ENCODE measurements around the gene C11orf58.

The C11orf58 gene

DNA sequence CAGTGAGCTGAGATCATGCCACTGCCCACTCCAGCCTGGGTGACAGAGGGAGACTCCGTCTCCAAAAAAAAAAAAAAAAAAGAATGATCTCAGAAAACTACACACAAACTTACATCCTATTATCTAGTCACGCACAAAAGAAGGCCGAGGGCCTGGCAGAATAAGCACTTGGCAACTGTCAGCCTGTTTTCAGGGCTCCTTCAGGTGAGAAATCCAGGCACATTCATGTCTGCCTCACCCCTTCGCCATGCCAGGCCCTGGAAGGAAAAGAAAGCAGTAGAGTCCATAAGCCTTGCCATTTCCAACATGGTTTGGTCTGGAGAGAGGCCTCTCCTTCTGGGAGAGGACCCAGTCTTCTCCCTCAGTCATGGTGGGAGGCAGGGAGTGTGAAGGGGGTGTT, 30.9 kb downstream of the C11orf58 start:
- DNase-seq (ENCODE audit: low spot score), result no peak

DNA sequence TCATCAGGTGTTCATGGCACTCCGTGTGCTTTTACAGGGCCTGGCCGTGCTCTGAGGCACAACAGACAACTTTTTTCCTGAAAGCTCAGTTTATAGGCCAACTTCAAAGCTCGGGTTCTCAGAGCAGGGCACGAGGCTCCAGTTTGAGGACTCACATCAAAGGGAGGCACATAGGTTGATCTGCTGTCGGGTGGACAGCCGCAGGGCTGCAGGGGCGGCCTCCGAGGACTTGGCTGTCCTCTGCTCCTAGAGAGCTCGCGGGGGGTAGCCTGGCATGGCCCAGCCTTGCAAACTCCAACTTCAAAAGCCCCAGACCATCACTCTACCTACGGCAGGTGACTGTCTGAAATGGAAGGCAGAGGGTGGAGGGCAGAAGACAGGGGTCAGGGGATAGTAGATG, 31.6 kb downstream of the C11orf58 start:
- no peak for DNase-seq (ENCODE audit: low spot score)

DNA sequence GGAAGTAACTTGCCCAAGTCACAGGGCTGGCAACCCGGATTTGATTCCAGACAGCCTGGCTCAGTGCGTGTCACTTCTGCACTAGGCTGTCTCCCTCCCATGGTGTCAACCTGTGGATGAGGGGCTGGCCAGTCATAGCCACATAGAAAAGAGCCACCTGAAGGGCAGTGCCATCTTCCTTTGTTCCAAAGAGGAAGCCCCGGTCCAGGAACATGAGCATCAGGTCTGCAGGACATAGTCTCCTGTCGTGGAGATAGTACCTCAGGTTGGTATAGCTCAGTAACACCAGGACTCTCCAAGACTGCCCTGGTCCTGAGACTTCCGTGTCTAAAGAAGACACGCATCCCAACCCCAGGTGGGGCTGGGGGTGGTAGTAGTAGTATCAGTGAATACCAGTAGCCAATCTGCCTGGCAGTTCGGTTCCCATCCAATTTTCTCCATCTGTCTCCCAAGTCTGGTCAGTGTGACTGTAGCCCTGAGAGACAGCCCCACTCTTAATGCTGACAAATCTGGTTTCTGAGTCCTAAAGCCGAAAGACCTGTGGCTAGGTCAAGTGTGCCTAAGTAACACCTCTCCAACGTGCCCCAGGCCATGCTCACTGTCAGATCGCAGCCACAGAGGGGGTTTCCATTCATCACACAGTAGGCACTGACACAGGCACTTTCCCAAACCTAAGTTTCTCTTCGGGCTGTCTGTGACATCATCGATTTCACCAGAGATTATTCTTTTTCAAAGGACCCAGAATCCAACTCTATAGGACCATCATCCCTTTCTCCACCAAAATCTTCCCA, 33.1 kb downstream of the C11orf58 start:
- no peak for DNase-seq (ENCODE audit: low spot score)

DNA sequence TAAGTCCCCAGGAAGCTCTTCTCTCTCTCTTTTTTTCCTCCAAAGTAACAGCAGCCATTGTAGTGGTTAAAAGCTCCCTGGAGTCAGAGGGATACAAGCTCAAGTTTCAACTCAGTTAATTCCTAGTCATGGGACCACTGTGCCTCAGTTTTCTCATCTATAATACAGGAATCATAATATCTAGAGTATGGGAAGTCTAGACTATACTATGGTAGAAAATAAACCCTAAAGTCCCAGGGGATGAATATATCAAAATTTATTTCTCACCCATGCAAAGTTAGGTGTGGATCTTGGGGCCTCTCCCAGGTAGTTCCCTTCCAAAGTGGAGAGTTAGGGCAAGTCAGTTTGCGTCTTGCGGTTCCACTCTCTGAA, 33.7 kb downstream of the C11orf58 start:
- DNase-seq (ENCODE audit: low spot score), result no peak

DNA sequence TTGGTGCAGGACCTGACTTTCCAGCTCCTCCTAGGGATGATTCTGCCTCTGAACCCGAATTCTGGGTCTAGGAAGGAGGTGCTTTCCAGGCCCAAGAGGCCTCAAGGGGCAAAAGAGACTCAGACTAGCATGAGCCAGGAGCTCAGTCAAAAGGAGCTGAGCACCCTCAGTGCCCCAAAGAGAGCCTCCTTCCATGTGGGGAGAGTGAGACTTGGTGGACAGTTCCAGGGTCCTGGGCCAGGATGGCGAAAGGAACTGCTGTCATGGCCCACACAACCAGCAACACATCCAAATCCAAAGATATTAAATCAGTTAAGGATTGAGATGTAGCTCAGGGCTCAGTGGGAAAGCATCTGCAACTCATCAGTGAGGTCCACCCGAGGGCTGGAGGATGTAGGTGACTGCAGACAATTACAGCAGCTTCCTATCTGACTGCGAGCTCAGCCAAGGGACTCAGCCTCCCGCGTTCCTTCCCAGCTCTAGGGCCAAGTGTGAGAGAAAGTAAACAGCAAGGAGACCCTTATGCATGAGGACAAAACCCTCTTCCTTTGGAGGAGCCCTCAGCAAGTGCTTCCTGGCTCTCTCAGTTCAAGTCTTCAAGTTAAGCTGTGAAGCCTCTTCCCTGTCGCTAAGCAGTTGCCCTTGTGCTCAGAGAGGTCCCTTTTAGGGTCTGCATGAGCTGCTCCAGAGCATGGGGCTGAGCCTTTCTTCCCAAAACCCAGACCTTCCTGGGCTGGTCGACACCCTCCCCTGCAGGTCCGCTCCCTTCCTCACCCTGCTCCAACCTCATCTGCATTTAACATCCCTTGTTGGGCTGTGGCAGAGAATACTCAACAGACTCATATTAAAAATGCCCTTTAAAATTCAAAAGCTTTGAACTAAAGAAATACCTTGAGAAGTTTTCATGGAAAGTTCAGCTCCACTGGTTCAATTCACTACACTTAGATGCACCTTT, 35.8 kb downstream of the C11orf58 start:
- no peak for DNase-seq (ENCODE audit: low spot score)

DNA sequence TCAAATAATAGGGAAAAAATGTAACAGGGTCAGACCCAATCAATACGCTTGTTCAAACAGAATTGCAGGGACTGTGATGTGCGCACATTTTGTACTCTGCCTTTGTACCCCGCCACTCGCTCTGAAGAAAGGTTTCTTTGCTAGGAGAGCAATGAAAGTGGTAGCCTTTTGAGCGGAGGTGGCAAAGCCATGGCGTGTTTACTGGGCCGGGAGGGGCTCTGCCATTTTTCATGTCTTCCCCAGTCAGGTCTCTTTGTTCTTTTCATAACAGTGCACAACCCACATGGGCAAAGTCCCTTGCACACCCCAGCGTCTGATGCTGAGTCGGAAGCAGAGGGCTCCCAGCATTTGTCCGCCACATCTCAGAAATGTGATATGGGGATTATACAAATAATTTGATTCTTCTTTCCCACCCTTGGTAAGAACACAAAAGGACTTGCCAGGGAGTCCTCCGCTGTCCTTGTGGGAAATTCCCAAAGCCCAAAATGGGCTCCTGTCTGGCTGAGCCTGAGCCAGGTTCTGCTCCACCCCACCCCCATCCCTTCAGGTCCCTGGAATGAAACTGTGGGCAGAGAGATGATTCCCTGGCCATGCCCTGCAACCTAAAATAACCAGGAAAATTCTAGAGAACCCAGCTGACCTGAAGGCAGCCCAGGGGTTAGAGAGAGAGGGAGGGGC, 36.6 kb downstream of the C11orf58 start:
- no peak for DNase-seq (ENCODE audit: low spot score)

DNA sequence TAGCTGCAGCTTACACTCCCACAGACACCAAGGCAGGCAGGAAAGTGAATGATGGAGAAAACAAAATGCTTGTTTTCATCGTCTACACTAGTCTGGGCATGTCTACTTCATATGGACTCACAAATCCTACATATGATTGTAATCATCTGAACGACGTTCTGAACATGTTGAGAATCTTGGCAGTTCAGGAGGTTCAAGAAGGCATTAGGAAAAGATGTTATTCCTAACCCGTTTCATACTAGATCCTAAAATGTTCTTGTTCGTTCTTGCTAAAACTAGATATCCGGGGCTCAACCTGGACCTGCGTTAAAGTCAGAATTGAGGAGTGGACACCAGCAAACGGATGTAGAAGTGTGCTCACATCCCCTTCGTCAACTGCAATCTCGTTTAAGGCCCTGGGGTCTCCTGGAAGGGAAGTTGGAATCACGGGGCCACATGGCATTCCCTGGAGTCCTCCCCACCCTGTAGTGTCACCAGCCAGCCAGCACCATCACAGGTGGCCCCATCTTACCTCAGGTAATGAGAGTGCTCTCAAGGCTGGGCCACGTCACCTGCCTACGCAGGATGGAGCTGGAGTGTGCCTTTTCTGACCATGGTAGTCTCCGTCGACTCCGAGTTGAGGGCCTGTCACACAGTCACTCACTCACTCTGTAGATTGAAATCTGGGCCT, 37.3 kb downstream of the C11orf58 start:
- no peak for DNase-seq (ENCODE audit: low spot score)

DNA sequence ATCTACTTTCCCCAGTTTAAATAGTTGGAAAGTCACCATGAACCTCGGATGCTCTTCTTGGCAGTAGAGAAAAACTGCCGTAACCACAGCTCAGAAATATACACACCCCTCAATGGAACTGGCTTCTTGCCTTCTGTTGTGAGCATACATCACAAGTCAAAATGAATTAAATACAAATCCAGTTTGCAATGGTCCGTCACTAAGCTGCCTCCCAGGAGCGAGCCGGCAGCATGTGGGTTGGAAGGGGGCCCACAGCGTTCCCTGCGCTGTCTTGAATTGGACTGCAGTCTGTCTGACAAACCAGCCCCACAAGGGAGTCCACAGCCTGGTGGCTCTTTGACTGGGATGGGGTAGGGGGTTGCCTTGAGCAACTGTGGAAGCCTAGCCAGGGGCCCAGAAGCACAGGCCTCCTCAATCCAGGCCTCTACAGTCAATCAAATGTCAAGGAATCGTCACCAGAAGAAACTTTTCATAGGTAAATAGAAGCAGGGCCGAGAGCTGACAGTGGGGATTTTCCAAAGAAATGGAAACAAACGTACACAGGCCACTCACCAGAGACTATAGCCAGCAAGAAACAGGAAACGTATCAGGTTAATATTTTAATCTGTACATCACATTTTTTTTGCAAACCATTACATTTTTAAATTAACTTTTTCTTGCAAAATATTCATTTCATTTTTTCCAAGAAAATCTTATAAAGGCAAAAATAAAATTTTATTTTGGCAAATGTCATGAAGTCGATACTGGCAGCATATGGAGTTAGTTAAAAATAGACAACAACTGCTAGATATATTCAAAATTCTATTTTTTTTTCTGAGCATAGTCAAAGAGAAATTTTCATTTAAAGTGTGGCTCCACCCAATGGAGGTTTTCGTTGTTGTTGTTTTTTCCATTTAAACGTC, 38.5 kb downstream of the C11orf58 start:
- no peak for DNase-seq (ENCODE audit: low spot score)

DNA sequence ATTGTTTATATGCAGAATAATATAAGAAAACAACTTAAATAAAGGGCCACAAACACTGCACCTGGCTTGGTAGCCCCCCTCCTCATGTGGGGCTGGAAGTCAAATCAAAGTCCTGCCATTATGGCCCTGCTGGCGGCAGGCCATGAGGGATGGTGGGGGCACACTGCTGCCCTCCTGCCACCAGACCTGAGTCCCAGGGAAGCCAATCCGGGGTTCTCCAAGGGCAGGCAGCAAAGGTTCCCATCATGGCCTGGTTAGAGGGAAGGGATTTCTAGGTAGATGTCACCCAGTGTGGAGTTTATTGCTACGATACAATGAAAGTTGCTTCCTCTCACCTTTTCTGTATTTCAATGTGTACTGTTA, 39.1 kb downstream of the C11orf58 start:
- no peak for DNase-seq (ENCODE audit: low spot score)

DNA sequence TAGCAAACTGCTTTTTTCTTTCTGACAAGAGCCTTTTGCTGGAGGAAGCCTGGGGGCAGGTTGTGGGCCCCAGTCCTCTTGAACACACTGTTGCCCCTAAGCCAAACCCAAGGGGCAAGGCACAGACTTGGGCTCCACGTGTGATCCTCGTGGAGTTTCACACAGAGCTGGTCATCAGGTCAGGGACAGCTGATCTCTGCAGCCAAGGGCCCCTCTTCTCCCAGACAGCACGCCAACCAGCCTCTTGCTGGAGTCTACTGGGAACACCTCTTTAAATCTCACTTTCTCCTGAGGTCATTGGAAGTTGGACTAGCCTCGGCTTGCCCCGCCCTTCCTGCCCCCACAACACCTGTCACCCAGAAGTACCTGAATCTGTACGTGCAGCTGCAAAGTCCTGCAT, 39.8 kb downstream of the C11orf58 start:
- DNase-seq (ENCODE audit: low spot score), result no peak

DNA sequence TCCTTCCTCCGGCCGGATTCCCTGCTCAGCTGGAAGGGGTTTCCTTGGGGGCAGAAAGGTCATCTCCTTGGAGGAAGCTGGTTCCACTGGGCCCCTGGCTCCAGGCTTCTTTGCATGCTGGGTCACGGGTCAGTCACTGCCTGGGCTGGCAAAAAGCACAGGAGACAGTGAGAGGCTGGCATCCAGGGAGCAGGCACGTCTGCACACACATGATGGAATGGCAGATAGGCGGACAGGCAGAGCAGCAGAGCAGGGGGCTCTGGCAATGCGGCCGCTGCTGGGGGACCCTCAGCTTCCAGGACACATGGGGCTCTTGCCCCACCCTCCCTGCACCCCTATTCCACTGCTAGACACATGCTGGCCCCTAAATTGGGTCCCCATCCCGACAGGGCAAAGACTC, 40.4 kb downstream of the C11orf58 start:
- DNase-seq (ENCODE audit: low spot score), result no peak

DNA sequence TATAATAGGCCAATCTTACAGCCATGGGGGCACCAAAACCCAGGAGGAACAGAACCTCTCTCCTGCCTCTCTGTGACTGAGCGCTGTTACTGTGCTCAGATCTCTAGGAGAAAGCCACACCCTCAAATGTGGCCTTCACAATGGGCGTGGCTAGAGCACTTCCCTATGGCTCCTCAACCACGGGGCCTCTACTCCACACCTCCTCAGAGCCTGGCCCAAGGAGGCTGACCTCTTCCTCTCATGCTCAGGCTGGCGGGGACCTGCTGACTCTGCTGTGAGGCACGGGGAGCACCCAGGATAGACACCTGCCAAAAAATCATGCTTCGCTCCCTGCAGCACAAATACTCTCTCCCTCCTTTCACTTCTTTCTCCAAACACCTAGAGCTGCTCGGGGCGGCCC, 41.0 kb downstream of the C11orf58 start:
- DNase-seq (ENCODE audit: low spot score), result no peak

DNA sequence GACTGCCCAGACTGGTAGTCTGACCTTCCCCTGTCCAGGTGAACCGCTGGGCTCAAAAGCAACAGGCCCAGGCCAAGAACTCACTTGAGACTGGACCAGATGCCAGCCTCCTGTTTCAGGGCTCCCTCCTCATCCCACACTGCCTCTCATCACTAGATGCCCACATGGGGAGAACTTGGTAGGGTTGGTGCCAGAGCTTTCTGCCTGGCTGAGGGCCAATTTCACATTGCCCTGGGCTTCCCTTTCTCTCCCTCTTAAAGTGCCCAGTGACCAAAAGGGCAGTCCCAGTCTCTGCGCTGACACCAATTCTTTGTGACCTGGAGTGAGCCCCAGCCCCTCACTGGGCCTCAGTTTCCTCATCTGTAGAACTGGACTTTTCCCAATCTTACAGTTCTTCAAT, 41.7 kb downstream of the C11orf58 start:
- no peak for DNase-seq (ENCODE audit: low spot score)

DNA sequence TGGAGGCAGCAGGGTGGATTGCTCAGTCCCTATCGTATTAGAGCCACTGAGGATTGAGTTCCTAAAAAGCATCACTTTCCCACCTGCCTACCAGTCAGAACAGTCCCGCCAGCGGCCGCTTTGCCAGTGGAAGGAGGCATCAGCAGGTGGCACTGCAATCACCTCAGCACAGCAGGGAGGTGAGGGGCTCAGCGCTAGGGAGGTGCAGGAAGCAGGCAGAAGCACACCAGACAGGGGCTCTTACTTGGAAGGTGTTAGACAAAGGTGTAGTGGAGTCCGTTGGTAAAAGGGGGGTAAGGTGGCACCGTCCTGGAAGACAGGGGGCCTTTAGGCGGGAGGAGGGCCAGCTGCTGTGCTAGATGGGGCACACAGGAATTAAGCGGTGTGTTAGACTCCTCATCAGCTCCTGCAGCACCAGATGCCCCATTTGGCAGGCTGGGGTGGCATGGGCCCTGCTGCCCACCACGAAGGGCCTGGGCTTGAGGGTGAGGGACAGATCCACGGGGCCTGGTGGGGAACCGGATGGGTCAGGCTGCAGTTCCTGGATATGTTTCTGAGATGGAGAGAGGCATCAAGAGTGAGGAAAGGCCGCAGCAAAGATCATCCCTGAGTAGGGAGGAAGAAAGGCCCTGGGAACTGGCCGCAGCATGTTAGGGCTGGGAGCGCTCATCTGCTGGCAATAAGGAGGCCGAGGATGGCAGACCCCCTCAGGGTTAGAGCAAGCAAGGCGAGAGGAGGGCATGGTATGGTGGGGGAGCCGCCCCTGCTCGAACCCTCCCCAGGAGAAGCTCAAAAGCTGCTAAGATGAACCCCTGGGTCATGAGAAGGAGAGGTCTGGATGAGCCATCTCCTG, 42.5 kb downstream of the C11orf58 start:
- DNase-seq (ENCODE audit: low spot score), result no peak

DNA sequence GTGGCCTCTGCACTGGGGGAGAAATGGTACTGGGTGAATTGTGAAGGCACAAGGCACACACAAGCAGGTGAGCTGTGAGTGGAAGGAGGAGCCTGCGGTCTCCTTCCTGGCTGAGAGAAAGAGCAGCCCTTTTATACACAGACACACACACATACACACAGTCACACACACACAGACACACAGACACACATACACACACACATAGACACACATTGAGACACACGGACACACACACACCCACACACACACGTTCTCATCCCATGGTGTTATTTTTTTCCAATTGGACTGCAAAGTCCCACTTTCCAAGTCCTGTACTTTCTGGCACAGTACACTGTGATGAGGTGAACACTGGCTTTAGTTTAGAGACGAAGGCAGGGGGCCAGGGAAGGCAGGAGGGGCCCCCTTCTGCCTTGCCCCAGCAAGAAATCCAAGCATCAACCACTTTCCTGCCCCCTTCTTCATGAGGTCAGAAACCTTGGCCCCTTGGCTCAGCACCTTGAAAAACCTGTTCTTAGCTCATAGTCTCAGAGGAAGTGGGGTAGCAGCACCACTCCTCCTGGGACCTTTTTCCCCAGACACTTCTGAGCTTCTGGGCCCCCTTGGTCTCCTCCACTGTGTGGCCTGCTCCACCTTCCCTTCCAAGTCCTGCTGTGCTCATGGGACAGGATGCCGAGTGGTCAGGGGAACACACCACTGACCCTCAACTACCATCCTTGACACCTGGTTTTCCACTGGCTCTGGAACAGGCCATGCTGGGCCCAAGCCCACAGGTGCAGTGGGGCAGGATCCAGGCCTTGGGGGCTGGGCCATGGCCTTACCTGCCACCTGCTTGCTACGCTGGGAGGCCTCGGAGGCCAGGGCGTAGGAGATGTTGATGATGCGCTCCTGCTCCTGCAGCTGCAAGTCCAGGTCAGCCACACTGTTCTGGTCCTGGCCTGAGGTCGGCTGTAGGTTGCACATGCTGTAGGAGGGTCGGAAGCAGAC, 43.8 kb downstream of the C11orf58 start:
- DNase-seq (ENCODE audit: low spot score), result no peak

DNA sequence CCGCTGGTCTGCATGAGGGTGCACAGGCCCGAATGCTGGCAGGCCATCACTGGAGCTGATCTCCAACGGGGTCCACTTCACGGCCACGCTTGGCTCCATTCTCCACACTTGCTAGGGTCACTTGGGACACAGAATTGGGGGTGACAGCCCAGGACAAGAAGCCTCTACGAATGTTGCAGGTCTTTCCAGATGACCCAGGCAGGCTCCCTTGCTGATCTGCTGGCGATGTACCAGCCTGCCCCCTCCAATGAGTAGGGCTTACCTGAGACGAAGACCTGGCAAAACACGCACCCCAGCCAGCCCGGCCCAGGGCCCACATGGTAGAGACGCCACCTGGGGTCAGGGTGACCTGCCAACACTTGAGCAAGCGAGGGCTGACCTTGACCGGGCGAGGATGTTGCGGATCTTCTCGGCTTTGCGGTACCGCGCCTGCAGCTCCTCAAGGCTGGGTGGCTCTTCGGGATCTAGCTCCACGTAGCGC, 44.9 kb downstream of the C11orf58 start:
- DNase-seq (ENCODE audit: low spot score), result no peak

DNA sequence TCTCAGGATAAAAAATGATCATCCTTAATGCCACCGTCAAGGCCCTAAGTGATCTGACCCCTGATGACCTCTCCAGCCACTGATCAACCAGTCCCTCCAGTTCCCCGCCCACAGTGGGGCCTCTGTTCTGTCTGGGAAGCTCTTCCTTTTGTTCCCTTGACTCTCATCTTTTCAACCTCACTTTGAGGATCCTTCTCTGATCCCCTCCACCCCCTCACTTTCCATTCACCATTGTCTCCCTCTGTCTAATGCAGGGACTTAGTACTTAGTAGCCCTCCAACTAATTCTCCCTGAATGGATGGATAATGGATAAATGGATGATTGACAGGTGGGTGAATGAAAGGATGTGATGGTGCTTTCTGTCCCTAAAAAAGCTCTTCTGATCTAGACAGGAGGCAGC, 45.6 kb downstream of the C11orf58 start:
- DNase-seq (ENCODE audit: low spot score), result no peak

DNA sequence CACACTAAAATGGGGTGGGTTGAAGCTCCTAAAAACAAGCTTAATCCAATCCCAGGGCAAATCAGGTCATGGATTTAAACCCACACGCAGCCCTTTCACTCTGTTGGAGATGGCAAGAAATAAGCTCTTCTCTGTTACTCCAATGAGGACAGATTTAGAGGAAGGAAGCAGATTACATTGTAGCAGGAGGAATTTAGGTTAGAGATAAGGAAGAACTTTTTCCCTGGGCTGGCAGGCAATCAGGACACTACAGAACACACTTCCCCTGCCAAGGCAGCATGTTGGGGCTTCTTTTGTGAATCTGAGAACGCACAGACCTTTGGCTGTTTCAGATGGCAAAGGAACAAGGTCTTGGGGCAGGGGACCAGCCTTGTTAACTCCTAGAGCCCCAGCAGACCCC, 46.2 kb downstream of the C11orf58 start:
- no peak for DNase-seq (ENCODE audit: low spot score)

All from D341Med (cell line).